ENCODE results near the gene GABRD. TPM values are rescaled to one million over a fixed set of nuclear protein-coding genes. Genes with fewer than 3 reads are reported as not detected.
A peak's percentile ranks its signal among the peaks of the same experiment; 100 is the strongest.

GABRD gene
- total and polyA plus RNA-seq, 5 experiments from 2014 or later, result not detected

DNA sequence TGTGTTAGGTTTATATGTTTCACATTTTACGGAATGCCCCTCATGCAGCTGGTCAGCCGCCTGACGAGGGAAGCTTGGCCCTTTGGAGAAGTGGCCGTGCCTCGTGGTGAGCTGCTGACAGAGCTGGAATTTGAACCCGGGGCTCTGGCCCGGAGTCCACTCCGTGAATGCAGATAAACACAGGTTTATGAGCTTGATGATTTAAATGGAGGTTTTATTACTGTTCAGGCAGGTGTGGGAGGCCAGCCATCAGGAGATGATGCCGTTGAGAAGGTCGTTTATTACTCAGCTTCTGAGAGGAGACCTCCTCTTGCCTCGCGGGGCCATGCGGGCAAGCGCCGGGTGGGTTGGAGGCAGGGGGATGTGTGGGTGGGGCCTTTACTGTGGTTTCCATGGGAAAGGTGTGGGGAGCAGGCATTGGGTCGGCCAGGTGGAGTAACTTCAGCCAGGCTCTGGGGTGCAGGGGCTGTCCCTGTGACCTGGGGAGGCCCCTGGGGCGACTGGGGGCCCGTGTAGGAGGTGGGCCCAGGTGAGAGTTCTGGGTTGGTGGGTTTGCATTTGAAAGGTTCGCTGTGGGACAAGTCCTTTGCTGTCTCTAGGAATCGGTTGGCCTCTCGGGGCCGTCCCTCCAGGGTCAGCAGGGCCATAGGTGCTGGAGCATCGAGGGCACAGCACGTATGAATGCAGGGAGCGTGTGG lies 53.1 kb downstream of the GABRD start:
- ATAC-seq (no peak), DNase-seq (peak in 1 of 10 donors; percentile 24)
- Mint-ChIP-seq H3K27me3 (no peaks in the 10 kb centered on the region), H3K4me1 (peaks cover 0 to 5% (median under 1%) of the 10 kb centered on the region in 4 donors), H3K27ac (peak overlapping the region in 2 of 10 donors; percentile 63 to 81), H3K36me3 (peaks cover 5 to 42% (median 22%) of the 10 kb centered on the region in 3 donors), H3K4me3 (no peak overlapping the region), H3K9me3 (peaks cover 0 to 18% (median 5%) of the 10 kb centered on the region in 9 donors)
- POLR2A ChIA-PET, result no interaction called here

DNA sequence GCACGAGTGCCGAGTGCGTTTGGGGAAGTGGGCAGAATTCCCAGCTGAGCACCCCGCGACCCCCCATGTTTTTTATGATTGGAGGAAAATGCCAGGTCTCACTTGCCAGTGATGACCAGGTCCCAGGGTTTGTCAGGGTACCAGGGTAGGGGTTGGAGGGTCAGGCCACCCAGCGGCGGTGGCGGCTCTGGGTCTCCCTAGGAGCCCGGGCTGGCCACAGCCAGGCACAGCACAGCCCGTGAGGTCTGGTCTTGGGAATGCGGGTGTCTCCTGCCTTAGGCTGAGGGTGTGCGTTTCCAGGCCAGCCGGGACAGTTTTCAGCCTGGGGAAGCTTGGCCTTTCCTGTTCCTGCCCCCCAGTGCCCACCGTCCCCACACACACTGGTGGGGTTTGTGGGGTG lies 53.7 kb downstream of the GABRD start:
- H3K27ac Mint-ChIP-seq, result no peak overlapping the region
- H3K9me3 Mint-ChIP-seq, result peaks cover 3 to 24% (median 11%) of the 10 kb centered on the region in 9 donors
- POLR2A ChIA-PET, result no interaction called here
- no peaks in the 10 kb centered on the region for H3K27me3 Mint-ChIP-seq
- peak in 1 of 10 donors; percentile 57 for DNase-seq
- H3K4me1 Mint-ChIP-seq, result peaks cover 0 to 5% (median under 1%) of the 10 kb centered on the region in 4 donors
- no peak for ATAC-seq
- H3K4me3 Mint-ChIP-seq, result no peak overlapping the region
- H3K36me3 Mint-ChIP-seq, result peaks cover 12 to 43% (median 25%) of the 10 kb centered on the region in 3 donors

DNA sequence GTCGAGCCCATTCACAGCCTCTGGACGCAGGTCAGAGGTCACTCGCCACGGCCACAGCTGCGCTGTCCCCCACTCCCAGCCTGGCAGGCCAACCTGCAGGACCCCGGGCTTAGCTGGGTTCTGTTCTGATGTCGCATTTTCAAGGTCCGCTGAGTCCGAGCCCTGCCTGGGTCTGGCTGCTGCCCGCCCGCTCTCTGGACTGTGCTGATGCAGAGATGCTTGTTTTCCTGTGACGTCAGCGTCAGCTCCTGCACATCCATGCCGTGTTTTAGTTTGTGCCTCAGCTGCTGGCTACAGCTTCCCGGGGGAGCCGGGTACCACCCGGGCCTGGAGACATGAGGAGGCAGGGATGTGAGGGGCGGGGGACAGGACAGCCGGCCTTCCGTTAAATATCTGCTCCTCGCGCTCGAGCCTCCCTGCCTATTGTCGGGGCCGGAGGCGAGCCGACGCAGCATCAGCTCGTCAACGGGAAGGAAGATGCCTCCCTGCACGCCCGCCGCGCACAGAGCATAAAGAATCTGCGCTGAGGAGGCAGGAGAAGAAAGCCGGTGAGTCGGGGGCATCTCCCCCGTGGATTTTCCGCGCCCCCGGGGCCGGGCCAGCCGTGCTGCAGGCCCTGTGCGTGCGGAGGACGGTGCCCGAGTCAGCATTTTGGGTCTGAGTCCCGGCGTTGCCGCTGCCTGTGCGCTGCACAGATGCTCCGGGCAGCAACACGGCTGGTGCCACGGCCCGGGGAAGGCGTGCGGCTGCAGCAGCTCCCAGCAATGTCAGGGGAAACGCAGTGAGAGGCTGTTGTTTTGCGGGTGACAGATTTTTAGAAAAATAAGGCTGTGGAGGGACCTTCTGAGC lies 54.5 kb downstream of the GABRD start:
- Mint-ChIP-seq H3K36me3 (peaks cover 19 to 46% (median 32%) of the 10 kb centered on the region in 3 donors), H3K27me3 (no peaks in the 10 kb centered on the region), H3K9me3 (peaks cover 3 to 31% (median 18%) of the 10 kb centered on the region in 9 donors), H3K27ac (no peak overlapping the region), H3K4me1 (peaks cover 0 to 5% (median under 1%) of the 10 kb centered on the region in 4 donors), H3K4me3 (no peak overlapping the region)
- DNase-seq (peak in 1 of 10 donors; percentile 59), ATAC-seq (no peak)
- POLR2A ChIA-PET, result no interaction called here

DNA sequence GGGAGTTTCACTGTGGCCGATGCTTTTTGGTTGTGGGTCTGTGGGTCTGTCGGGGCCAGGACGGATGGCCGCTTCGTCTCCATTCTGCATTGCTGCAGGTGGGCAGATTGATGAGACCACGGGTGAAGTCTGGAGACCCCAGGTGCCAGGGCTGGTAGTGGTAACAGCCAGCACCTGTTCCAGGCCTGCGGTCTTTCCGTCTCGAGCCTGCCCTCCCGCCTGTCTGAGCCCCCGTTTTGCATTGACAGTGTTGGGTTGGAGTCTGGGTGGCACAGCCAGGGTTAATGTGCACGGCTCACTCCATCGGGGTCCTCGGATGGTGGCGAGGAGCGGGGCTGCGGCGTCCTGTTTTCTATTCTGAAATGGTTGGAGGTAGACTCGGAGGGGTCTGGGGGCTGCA lies 55.3 kb downstream of the GABRD start:
- Mint-ChIP-seq H3K9me3 (peaks cover 3 to 39% (median 18%) of the 10 kb centered on the region in 9 donors), H3K27me3 (no peaks in the 10 kb centered on the region), H3K4me1 (peaks cover 0 to 5% (median under 1%) of the 10 kb centered on the region in 4 donors), H3K36me3 (peaks cover 21 to 48% (median 38%) of the 10 kb centered on the region in 3 donors), H3K27ac (no peak overlapping the region), H3K4me3 (no peak overlapping the region)
- ATAC-seq, result no peak
- DNase-seq, result peak in 1 of 10 donors; percentile 52
- POLR2A ChIA-PET, result no interaction called here

DNA sequence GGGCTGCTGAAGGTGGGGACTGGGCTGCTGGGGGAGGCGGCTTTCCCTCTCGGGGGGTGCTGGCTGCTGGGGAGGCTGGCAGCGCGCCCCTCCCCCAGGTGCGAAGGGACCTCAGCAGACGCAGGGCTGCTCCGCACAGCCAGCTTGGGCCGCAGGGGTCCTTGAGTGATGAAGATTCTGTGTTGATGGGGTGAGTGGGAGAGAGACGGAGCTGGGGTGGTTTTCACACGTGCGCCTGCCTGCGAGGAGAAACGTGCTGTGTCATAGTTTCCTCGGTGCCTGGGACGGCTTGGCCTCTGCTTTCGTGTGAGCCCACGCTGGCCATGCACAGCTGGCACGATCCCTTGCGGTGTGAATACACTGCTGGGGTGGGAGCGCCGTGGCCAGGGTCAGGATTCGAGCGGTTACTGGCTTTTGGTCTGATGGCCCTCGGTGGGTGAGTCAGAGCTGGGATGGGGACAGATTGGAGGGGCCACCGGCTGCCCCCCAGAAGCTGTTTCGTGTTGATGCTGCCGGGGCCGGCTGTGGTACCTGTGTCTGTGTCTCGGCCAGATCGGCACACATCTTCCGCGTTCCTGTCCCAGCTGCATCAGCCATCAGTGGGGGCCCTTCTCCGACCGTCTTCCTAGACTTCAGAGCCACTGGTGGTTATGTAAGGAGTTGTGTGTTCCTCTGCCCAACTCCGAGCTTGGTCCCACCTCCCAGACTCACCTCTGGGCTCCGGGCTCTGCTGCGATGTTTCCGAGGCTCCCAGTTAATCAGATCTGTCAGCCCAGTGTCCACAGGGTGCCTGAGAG lies 56.0 kb downstream of the GABRD start:
- DNase-seq, result peak in 1 of 10 donors; percentile 40
- H3K27ac Mint-ChIP-seq, result no peak overlapping the region
- H3K4me3 Mint-ChIP-seq, result no peak overlapping the region
- H3K4me1 Mint-ChIP-seq, result peaks cover 0 to 8% (median 2%) of the 10 kb centered on the region in 4 donors
- no peak for ATAC-seq
- H3K9me3 Mint-ChIP-seq, result peaks cover 3 to 46% (median 23%) of the 10 kb centered on the region in 9 donors
- POLR2A ChIA-PET, result no interaction called here
- peaks cover 21 to 53% (median 41%) of the 10 kb centered on the region in 3 donors for H3K36me3 Mint-ChIP-seq
- no peaks in the 10 kb centered on the region for H3K27me3 Mint-ChIP-seq

DNA sequence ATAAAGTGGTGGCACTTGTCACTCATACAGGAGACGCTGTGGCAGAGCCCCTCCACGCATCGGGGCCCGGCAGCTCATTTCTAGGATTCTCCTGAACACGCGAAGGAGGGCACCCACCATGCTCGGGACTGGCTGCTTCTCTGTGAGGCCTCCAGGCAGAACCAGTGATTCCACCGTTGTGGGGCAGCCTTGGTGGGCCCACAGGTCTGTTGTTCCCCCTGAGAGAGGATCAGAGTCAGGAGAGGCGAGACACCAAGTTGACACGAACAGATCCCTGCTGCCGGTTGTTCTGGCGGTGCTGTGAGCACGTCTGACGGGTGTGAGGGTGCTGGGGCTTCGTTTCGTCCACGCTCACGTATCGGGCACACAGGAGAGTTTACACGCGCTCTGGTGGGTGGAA lies 57.7 kb downstream of the GABRD start:
- H3K9me3 Mint-ChIP-seq, result peaks cover 3 to 53% (median 23%) of the 10 kb centered on the region in 9 donors
- ATAC-seq, result no peak
- H3K27me3 Mint-ChIP-seq, result no peaks in the 10 kb centered on the region
- no peak overlapping the region for H3K27ac Mint-ChIP-seq
- peaks cover 21 to 53% (median 42%) of the 10 kb centered on the region in 3 donors for H3K36me3 Mint-ChIP-seq
- no peak for DNase-seq
- POLR2A ChIA-PET, result no interaction called here
- no peak overlapping the region for H3K4me3 Mint-ChIP-seq
- H3K4me1 Mint-ChIP-seq, result peaks cover 0 to 11% (median 4%) of the 10 kb centered on the region in 4 donors

DNA sequence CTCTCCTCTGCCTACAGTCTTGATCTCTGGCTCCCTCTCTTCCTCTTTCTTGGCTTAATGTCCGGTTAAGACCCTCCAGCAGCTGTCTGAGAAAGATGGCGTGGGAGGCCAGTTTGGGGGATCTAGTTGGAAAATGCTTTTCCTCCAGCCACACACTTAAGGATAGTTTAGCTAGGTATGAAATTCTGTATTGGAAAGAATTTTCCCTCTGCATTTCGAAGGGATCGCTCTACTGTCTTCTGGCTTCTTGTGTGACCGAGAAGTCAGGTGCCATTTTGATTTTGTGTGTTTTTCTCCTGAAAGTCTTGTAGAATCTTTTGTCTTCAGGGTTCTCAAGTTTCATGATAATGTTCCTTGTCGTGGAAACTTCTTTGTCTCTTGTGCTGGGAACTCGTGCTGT lies 59.0 kb downstream of the GABRD start:
- Mint-ChIP-seq H3K27me3 (no peaks in the 10 kb centered on the region), H3K4me3 (no peak overlapping the region), H3K9me3 (peaks cover 3 to 53% (median 23%) of the 10 kb centered on the region in 9 donors), H3K27ac (peak overlapping the region in 1 of 10 donors; percentile 27), H3K36me3 (peaks cover 21 to 53% (median 43%) of the 10 kb centered on the region in 3 donors), H3K4me1 (peaks cover 0 to 18% (median 4%) of the 10 kb centered on the region in 4 donors)
- POLR2A ChIA-PET, result no interaction called here
- ATAC-seq (no peak), DNase-seq (no peak)

DNA sequence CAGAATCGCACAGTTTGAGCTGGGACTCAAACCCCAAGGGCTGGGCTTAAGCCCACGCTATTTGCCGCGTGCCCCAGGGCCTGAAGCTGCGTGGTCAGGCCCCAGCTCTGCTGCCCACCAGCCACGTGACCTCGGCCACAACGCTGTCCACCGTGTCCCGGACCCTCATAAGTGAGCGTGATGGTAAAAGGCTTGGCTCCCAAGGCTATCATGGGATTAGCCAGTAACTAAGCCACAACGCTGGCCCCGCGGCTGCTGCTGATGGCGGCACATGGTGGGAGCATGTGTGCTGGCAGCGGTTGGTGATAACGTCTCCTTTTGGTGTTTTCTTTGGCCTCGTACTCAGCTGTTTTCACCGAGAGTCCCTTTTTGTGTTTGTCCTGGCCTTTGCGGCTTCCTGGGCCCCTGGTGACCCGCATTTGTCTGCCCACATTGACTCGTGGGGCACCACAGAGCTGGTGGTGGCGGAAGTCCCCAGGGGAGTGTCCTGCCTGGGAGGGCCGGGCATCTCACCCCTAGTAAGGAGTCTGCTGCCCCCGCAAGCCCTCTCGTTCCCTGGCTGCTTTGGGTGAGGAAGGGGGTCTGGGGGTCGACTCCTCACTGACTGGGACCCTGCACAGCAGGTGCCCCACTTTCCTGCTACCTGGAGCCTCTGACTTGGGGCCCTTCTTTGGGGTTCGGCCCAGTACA lies 60.4 kb downstream of the GABRD start:
- Mint-ChIP-seq H3K36me3 (peaks cover 21 to 43% (median 43%) of the 10 kb centered on the region in 3 donors), H3K4me3 (no peak overlapping the region), H3K4me1 (peaks cover 0 to 18% (median 4%) of the 10 kb centered on the region in 4 donors), H3K27ac (no peak overlapping the region), H3K27me3 (no peaks in the 10 kb centered on the region), H3K9me3 (peaks cover 3 to 52% (median 23%) of the 10 kb centered on the region in 9 donors)
- DNase-seq, result no peak
- no peak for ATAC-seq
- POLR2A ChIA-PET, result no interaction called here

DNA sequence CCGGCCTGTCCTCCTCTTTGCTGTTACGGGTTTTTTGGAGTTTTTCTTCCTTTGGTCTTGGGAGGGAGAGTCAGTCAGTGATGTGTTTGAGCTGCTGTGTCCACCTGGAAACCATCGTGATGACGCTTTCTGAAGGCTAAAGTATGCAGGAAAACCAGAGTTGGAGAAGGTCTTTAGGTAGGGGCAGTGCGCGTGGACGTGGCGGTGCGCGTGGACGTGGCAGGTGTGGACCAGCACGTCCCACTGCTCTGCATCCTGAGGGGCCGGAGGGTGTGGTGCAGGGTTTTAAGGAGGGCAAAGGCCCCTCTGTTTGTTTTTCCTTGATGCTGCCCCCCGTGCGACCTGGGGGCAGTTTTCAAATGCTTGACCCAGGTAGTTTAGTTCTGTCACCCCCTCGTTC lies 61.0 kb downstream of the GABRD start:
- POLR2A ChIA-PET, result no interaction called here
- Mint-ChIP-seq H3K27me3 (no peaks in the 10 kb centered on the region), H3K36me3 (peaks cover 21 to 43% (median 37%) of the 10 kb centered on the region in 3 donors), H3K27ac (peak overlapping the region in 1 of 10 donors; percentile 25), H3K9me3 (peaks cover 3 to 49% (median 23%) of the 10 kb centered on the region in 9 donors), H3K4me3 (no peak overlapping the region), H3K4me1 (peaks cover 0 to 18% (median 3%) of the 10 kb centered on the region in 4 donors)
- ATAC-seq, result no peak
- DNase-seq, result no peak
